Neural crest cell (in vitro differentiated cells): Measurements from ENCODE around the gene CPXM2. TPM values are rescaled to one million over a fixed set of nuclear protein-coding genes. Genes with fewer than 3 reads are reported as not detected.

Experiments
- DNase-seq: peaks from one replicate; pipeline ENCODE4 v3.0.0; 2021; ENCODE audit warnings: low read depth, mixed read lengths, low spot score
- H3K27ac Mint-ChIP-seq: one replicate; pipeline ENCODE4 v1.8.0; 2021; ENCODE audit warnings: mild to moderate bottlenecking, mixed read lengths; ENCODE audit not compliant: unreplicated experiment
- H3K27me3 Mint-ChIP-seq: 2 replicates; pipeline ENCODE4 v1.8.0; 2021; ENCODE audit warnings: low read depth, mild to moderate bottlenecking, mixed read lengths
- H3K36me3 Mint-ChIP-seq: 2 replicates; pipeline ENCODE4 v1.8.0; 2021; ENCODE audit warnings: low read depth, mild to moderate bottlenecking, mixed read lengths
- H3K4me1 Mint-ChIP-seq: 2 replicates; pipeline ENCODE4 v1.8.0; 2021; ENCODE audit warnings: mixed read lengths
- H3K4me3 Mint-ChIP-seq: one replicate; pipeline ENCODE4 v1.8.0; 2021; ENCODE audit warnings: mild to moderate bottlenecking, mixed read lengths
- H3K9me3 Mint-ChIP-seq: 2 replicates; pipeline ENCODE4 v1.8.0; 2021; ENCODE audit warnings: mixed read lengths
- CTCF ChIP-seq: fragments of 200-600 bp; sonication (generic); conservative IDR thresholded peaks from 2 replicates; pipeline ENCODE4 v1.5.0; 2021; ENCODE audit warnings: antibody characterized with exemption, mild to moderate bottlenecking
- total RNA-seq: library from RNA; stranded (reverse); gene quantifications from 2 replicates; pipeline ENCODE4 v1.2.1, GENCODE V29; 2021

The CPXM2 gene
- total RNA-seq, 1 donor from 2014 or later = not detected

- no peak overlapping the region for H3K27ac Mint-ChIP-seq
- H3K4me3 Mint-ChIP-seq = no peak overlapping the region
- no peaks in the 10 kb centered on the region for H3K36me3 Mint-ChIP-seq
- H3K4me1 Mint-ChIP-seq = peaks cover 23% of the 10 kb centered on the region
- TF ChIP-seq CTCF = no peak
- no peak for DNase-seq
- H3K27me3 Mint-ChIP-seq = peaks cover 32% of the 10 kb centered on the region
- no peaks in the 10 kb centered on the region for H3K9me3 Mint-ChIP-seq
These were observed 133.8 kb downstream of the CPXM2 start for GRCh38 chr10:123757853-123758252.

GRCh38 chr10:123755061-123755460 lies 136.5 kb downstream of the CPXM2 start:
- peaks cover 19% of the 10 kb centered on the region for H3K4me1 Mint-ChIP-seq
- no peak for DNase-seq
- H3K27me3 Mint-ChIP-seq = peaks cover 38% of the 10 kb centered on the region
- H3K9me3 Mint-ChIP-seq = peaks cover 11% of the 10 kb centered on the region
- H3K36me3 Mint-ChIP-seq = no peaks in the 10 kb centered on the region
- no peak for TF ChIP-seq CTCF
- no peak overlapping the region for H3K4me3 Mint-ChIP-seq
- no peak overlapping the region for H3K27ac Mint-ChIP-seq

DNA sequence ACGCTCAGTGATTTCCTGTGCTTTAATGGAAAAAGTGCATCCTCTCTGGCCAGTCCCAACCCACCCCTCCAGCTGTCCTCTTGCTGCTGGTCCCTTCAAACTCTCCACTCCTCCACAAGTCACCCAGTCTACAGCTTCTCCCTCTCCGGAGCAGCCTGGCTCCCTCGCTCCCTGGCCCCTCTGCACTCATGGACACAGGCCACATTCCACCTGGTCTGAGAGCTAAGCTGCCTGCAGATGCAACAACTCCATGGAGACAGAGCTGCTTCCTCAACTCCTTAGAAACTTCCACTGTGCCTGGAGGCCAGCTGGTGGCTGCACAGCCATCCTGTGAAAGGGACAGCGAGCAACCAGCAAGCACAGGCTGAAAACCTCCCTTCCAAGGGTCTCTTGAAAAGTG lies 137.5 kb downstream of the CPXM2 start:
- peaks cover 11% of the 10 kb centered on the region for H3K9me3 Mint-ChIP-seq
- H3K27ac Mint-ChIP-seq = no peak overlapping the region
- TF ChIP-seq CTCF = no peak
- no peaks in the 10 kb centered on the region for H3K36me3 Mint-ChIP-seq
- H3K4me1 Mint-ChIP-seq = peaks cover 9% of the 10 kb centered on the region
- H3K4me3 Mint-ChIP-seq = no peak overlapping the region
- H3K27me3 Mint-ChIP-seq = peaks cover 38% of the 10 kb centered on the region
- no peak for DNase-seq

DNA sequence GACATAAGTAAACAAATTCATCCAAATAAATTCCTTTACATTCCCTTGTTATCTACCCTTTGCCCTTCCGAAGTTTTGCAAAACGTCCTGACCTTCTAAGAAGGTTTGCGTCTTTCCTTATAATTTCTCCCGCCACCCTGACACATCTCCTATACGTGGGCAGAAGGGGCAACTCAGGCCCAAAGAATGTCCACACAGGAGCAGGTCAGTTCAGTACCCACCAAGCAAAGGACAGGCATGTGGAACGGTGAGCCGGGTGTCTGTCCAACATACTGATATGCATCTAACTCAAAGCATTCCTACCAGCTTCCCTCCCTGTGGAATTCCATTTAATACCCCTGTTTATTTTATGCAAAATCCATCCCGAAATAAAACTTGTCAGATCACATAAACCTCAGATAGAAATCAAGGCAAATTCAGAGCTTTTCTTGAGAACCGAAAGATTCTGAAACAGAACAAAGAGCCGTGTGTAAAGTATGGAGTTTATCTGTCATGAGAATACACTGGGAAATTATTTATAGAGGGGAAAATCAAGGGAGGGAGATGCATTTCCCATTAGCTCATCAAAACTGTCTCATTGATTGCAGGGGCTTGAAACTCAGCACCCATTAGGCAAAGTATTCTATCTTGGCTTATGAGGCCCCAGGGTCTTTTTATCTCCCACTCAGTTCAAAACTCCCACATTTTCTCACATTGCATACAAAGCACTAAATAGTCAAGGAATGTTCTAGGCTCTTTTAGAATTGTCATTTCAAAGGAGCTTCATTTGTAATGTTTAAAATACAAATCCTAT lies 140.1 kb downstream of the CPXM2 start:
- no peak for TF ChIP-seq CTCF
- Mint-ChIP-seq H3K9me3 (peaks cover 11% of the 10 kb centered on the region), H3K4me3 (no peak overlapping the region), H3K36me3 (no peaks in the 10 kb centered on the region), H3K4me1 (peaks cover 8% of the 10 kb centered on the region), H3K27me3 (peaks cover 39% of the 10 kb centered on the region), H3K27ac (no peak overlapping the region)
- no peak for DNase-seq

- Mint-ChIP-seq H3K4me1 (peaks cover 15% of the 10 kb centered on the region), H3K27me3 (peaks cover 39% of the 10 kb centered on the region), H3K36me3 (no peaks in the 10 kb centered on the region), H3K9me3 (peaks cover 11% of the 10 kb centered on the region), H3K4me3 (no peak overlapping the region), H3K27ac (peak overlapping the region; percentile 30)
- no peak for TF ChIP-seq CTCF
- no peak for DNase-seq
These were observed 140.7 kb downstream of the CPXM2 start for GRCh38 chr10:123750901-123751300.
